HS-5 (cell line): ENCODE results near the gene RPP21.

Experiments used
- DNase-seq: peaks from one replicate; pipeline ENCODE4 v3.0.0-alpha.2; 2012; ENCODE audit warnings: low read depth

The RPP21 gene

DNA sequence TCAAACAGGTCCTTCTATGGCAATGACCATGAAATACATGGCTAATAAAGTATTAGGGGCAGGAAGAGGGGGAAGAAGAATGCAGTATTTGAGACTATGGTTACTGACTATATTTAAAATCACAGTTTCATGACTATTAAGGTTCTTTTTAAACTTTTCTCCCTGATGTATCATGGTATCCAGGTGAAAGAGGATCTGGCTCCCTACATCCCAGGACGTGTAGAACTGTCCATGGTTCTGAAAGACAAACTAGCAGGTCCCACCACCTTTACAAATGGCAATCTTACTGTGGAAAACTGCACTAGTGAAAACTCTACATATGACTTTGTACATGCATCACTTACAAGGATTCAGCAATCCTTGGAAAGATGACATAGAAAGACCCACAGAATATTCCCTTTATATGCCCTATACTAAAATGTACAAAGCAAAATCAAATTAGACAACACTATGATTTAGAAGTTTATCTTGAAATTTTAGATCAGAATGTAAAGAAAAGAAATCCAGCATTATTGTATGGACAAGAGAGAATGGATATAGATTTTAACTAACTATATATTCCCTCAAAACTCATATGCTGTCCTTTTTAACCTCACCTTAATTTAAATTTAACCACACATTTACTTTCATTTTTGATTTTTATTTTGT lies 33.5 kb downstream of the RPP21 start:
- DNase-seq, result no peak

DNA sequence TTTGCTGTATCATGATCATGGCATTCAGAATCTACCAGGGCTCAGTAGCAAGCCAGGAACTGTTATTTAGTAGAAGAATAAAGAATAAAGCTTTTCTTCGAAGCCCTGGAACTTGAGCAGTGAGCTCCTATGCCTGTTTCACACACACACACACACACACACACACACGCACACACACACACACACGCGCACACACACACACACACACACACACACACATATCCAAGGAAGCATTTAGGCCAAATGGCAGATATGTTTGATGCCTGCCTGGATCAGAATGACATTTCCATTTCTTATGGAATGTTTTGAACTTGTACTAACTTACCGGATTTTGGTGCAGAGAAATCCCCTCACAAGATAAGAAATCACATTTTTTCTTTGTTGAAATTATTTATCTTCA lies 35.5 kb downstream of the RPP21 start:
- no peak for DNase-seq

DNA sequence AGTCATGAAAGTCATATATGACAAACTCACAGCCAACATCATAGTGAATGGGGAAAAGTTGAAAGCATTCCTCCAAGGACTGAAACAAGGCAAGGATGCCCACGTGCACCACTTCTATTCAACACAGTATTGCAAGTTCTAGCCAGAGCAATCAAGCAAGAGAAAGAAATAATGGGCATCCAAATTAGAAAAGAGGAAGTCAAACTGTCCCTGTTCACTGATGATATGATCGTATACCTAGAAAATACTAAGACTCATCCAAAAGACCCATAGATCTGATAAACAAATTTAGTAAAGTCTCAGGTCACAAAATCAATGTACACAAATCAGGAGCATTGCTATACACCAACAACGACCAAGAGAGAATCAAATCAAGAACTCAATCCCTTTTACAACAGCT lies 41.2 kb downstream of the RPP21 start:
- DNase-seq, result no peak

- DNase-seq, result no peak
These were observed 46.3 kb downstream of the RPP21 start for GRCh38 chr6:30391240-30391639.

- no peak for DNase-seq
These were observed 49.2 kb downstream of the RPP21 start for GRCh38 chr6:30394139-30394538.
